NCI-H1930 (cell line): ENCODE data around the gene STARD10.

Source experiments
- DNase-seq, 2 experiments: peaks; one replicate each; lab custom pipeline; 2025; lab: John Stamatoyannopoulos, UW

The STARD10 gene

GRCh38 chr11:72724851-72725723 is 68.8 kb downstream of the STARD10 start:
- DNase-seq, result peak; percentile 32 to 66

- no peak for DNase-seq
Measured at GRCh38 chr11:72724021-72724551, 69.8 kb downstream of the STARD10 start.

- no peak for DNase-seq
Measured at GRCh38 chr11:72723508-72723907, 70.3 kb downstream of the STARD10 start.

- DNase-seq, result peak; percentile 12 to 48
Measured at GRCh38 chr11:72722050-72722748, 71.6 kb downstream of the STARD10 start.

- no peak for DNase-seq
Measured at GRCh38 chr11:72721689-72722049, 72.2 kb downstream of the STARD10 start.

- DNase-seq, result no peak
Measured at GRCh38 chr11:72721276-72721675, 72.6 kb downstream of the STARD10 start.

GRCh38 chr11:72720784-72721183 is 73.1 kb downstream of the STARD10 start:
- no peak for DNase-seq

- no peak for DNase-seq
Measured at GRCh38 chr11:72720047-72720446, 73.8 kb downstream of the STARD10 start.

GRCh38 chr11:72719551-72719950 is 74.3 kb downstream of the STARD10 start:
- no peak for DNase-seq

GRCh38 chr11:72719144-72719543 is 74.7 kb downstream of the STARD10 start:
- no peak for DNase-seq

GRCh38 chr11:72718101-72718501 is 75.7 kb downstream of the STARD10 start:
- no peak for DNase-seq

- DNase-seq, result no peak
Measured at GRCh38 chr11:72716788-72717435, 76.9 kb downstream of the STARD10 start.

- DNase-seq, result no peak
Measured at GRCh38 chr11:72716290-72716689, 77.6 kb downstream of the STARD10 start.

- DNase-seq, result no peak
Measured at GRCh38 chr11:72712841-72713240, 81.0 kb downstream of the STARD10 start.

- no peak for DNase-seq
Measured at GRCh38 chr11:72712168-72712751, 81.6 kb downstream of the STARD10 start.

GRCh38 chr11:72711141-72711540 is 82.7 kb downstream of the STARD10 start:
- DNase-seq, result no peak

GRCh38 chr11:72710278-72710677 is 83.6 kb downstream of the STARD10 start:
- no peak for DNase-seq

GRCh38 chr11:72709478-72710238 is 84.2 kb downstream of the STARD10 start:
- DNase-seq, result no peak

GRCh38 chr11:72707032-72707431 is 86.8 kb downstream of the STARD10 start:
- DNase-seq, result no peak

- DNase-seq, result no peak
Measured at GRCh38 chr11:72706579-72706978, 87.3 kb downstream of the STARD10 start.
